HepG2 (cell line): Measurements from ENCODE around the gene EFS.

Experiments used
- ELF1 ChIP-seq: sonication (generic); formaldehyde crosslinking; IDR thresholded peaks from 2 replicates; pipeline ENCODE4 v1.4.0; 2020; ENCODE audit warnings: missing genetic modification reagents
- EZH2 ChIP-seq: conservative IDR thresholded peaks from 2 replicates; pipeline ENCODE4 v1.6.1; 2012; ENCODE audit warnings: mild to moderate bottlenecking, low read depth, low read length, moderate library complexity
- GATAD2A ChIP-seq: IDR thresholded peaks from 2 replicates; pipeline ENCODE4 v1.6.1; 2016
- HNF1A ChIP-seq, 2 experiments: sonication (generic) in 1 of 2; formaldehyde crosslinking in 1 of 2; IDR thresholded peaks; 2 replicates each; pipeline versions ENCODE4 v1.4.0 to v1.6.1; 2016 to 2020; ENCODE audit warnings: borderline replicate concordance in 1 of 2, low read depth in 1 of 2, mild to moderate bottlenecking in 1 of 2, missing genetic modification reagents in 1 of 2
- KAT8 ChIP-seq: IDR thresholded peaks from 2 replicates; pipeline ENCODE4 v1.6.1; 2016; ENCODE audit warnings: missing genetic modification reagents, missing compliant biosample characterization
- POLR2AphosphoS5 ChIP-seq: IDR thresholded peaks from 2 replicates; pipeline ENCODE4 v1.6.1; 2012; ENCODE audit warnings: low read depth, low read length
- REST ChIP-seq, 2 experiments: IDR thresholded peaks; 2 replicates each; pipeline ENCODE4 v1.6.1; 2011 to 2012; ENCODE audit warnings: low read length in 2 of 2, borderline replicate concordance in 1 of 2, low read depth in 1 of 2, mild to moderate bottlenecking in 1 of 2, moderate library complexity in 1 of 2
- ZBTB7B ChIP-seq: sonication (generic); formaldehyde crosslinking; IDR thresholded peaks from 2 replicates; pipeline ENCODE4 v1.4.0; 2020; ENCODE audit warnings: missing genetic modification reagents
- ZKSCAN8 ChIP-seq: IDR thresholded peaks from 2 replicates; pipeline ENCODE4 v1.6.1; 2016; ENCODE audit warnings: borderline replicate concordance, missing genetic modification reagents, missing compliant biosample characterization
- ZNF274 ChIP-seq: sonication (generic); formaldehyde crosslinking; IDR thresholded peaks from 2 replicates; pipeline ENCODE4 v1.5.1; 2020; ENCODE audit warnings: mild to moderate bottlenecking, missing genetic modification reagents
- ZNF354B ChIP-seq: sonication (generic); formaldehyde crosslinking; IDR thresholded peaks from 2 replicates; pipeline ENCODE4 v1.8.0; 2022; ENCODE audit warnings: mild to moderate bottlenecking, missing genetic modification reagents
- ZNF740 ChIP-seq: sonication (generic); formaldehyde crosslinking; IDR thresholded peaks from 2 replicates; pipeline ENCODE4 v1.4.0; 2020; ENCODE audit warnings: missing genetic modification reagents

- TF ChIP-seq KAT8 (no peak), EZH2 (no peak), ZKSCAN8 (CRISPR knock-in tag) (no peak), ZBTB7B (no peak), HNF1A (IDR thresholded peaks at IDR 0.05; ENCODE audit: low read depth) (no peak), HNF1A (CRISPR knock-in tag; IDR thresholded peaks at IDR 0.05; ENCODE audit: borderline replicate concordance) (no peak), ZNF740 (no peak), ZNF274 (CRISPR knock-in tag) (no peak), GATAD2A (CRISPR knock-in tag) (no peak), ELF1 (CRISPR knock-in tag) (no peak), REST (IDR thresholded peaks at IDR 0.05; ENCODE audit: borderline replicate concordance in 1 of 2, low read depth in 1 of 2, low read length in 2 of 2) (no peak), ZNF354B (no peak), POLR2AphosphoS5 (no peak)
These were observed 49.3 kb upstream of the EFS start for GRCh38 chr14:23414254-23414653.
